WTC11 (cell line): ENCODE measurements around the gene PKP2. TPM values are rescaled to one million over a fixed set of nuclear protein-coding genes. Genes with fewer than 3 reads are reported as not detected.

ENCODE experiments used
- ATAC-seq: fragments of 200-7000 bp; cut with Tn5 transposase; 2 replicates; pipeline ENCODE4 v1.10.0; 2021; ENCODE audit warnings: mild to moderate bottlenecking, moderate library complexity
- CTCF ChIA-PET: fragments of 300-600 bp; sonication (Branson Sonifier 250); formaldehyde crosslinking; loops from one replicate; lab custom pipeline; 2021; ENCODE audit warnings: antibody characterized with exemption; lab: Charles Lee
- POLR2A ChIA-PET: fragments of 350-600 bp; sonication (Branson Sonifier 250); formaldehyde crosslinking; loops from one replicate; lab custom pipeline; 2021; ENCODE audit warnings: antibody characterized with exemption; lab: Charles Lee
- DNase-seq: peaks from one replicate; pipeline ENCODE4 v3.0.0; 2021; ENCODE audit warnings: low spot score
- H3K27ac Mint-ChIP-seq: 2 replicates; pipeline ENCODE4 v1.8.0; 2021; ENCODE audit warnings: mixed read lengths
- H3K27me3 Mint-ChIP-seq: 2 replicates; pipeline ENCODE4 v1.8.0; 2021; ENCODE audit warnings: low read depth, mild to moderate bottlenecking, moderate library complexity, mixed read lengths
- H3K36me3 Mint-ChIP-seq: 2 replicates; pipeline ENCODE4 v1.8.0; 2021; ENCODE audit warnings: mixed read lengths
- H3K4me1 Mint-ChIP-seq: 2 replicates; pipeline ENCODE4 v1.8.0; 2022; ENCODE audit warnings: mixed read lengths
- H3K4me3 Mint-ChIP-seq: 2 replicates; pipeline ENCODE4 v1.8.0; 2021; ENCODE audit warnings: mild to moderate bottlenecking, moderate library complexity, mixed read lengths
- H3K9me3 Mint-ChIP-seq: 2 replicates; pipeline ENCODE4 v1.8.0; 2021; ENCODE audit warnings: mixed read lengths
- ARID4B ChIP-seq: sonication (generic); formaldehyde crosslinking; IDR thresholded peaks from 2 replicates; pipeline ENCODE4 v1.8.0; 2023; ENCODE audit warnings: missing genetic modification reagents, mild to moderate bottlenecking, borderline replicate concordance
- ATF1 ChIP-seq: sonication (generic); formaldehyde crosslinking; IDR thresholded peaks from 2 replicates; pipeline ENCODE4 v1.8.1; 2023; ENCODE audit warnings: mild to moderate bottlenecking, moderate library complexity, missing genetic modification reagents
- CBFB ChIP-seq: sonication (generic); formaldehyde crosslinking; IDR thresholded peaks from 2 replicates; pipeline ENCODE4 v1.8.1; 2022; ENCODE audit warnings: mild to moderate bottlenecking, low read depth, missing genetic modification reagents
- ESRRA ChIP-seq: sonication (generic); formaldehyde crosslinking; IDR thresholded peaks from 2 replicates; pipeline ENCODE4 v1.8.1; 2022; ENCODE audit warnings: mild to moderate bottlenecking, missing genetic modification reagents, borderline replicate concordance
- FOXP4 ChIP-seq: sonication (generic); formaldehyde crosslinking; IDR thresholded peaks from 2 replicates; pipeline ENCODE4 v1.8.0; 2022; ENCODE audit warnings: mild to moderate bottlenecking, missing genetic modification reagents
- GABPB1 ChIP-seq: sonication (generic); formaldehyde crosslinking; IDR thresholded peaks from 2 replicates; pipeline ENCODE4 v1.8.1; 2023; ENCODE audit warnings: mild to moderate bottlenecking, missing genetic modification reagents
- GTF2I ChIP-seq: fragments of 250-450 bp; sonication (Bioruptor Pico); conservative IDR thresholded peaks from 2 replicates; pipeline ENCODE4 v1.4.0; 2021; ENCODE audit warnings: mild to moderate bottlenecking
- HMGA2 ChIP-seq: fragments of 250-450 bp; sonication (Bioruptor Pico); IDR thresholded peaks from 2 replicates; pipeline ENCODE4 v1.4.0; 2021; ENCODE audit warnings: mild to moderate bottlenecking, moderate library complexity
- HMGXB4 ChIP-seq: sonication (generic); formaldehyde crosslinking; IDR thresholded peaks from 2 replicates; pipeline ENCODE4 v1.8.1; 2023; ENCODE audit warnings: mild to moderate bottlenecking, moderate library complexity, missing genetic modification reagents
- IRF2 ChIP-seq: sonication (generic); formaldehyde crosslinking; IDR thresholded peaks from 2 replicates; pipeline ENCODE4 v1.8.0; 2022; ENCODE audit warnings: low read depth, missing genetic modification reagents, borderline replicate concordance
- JAZF1 ChIP-seq: fragments of 250-450 bp; sonication (Bioruptor Pico); IDR thresholded peaks from 2 replicates; pipeline ENCODE4 v1.9.0; 2021; ENCODE audit warnings: moderate library complexity, mild to moderate bottlenecking, inconsistent platforms
- MXD4 ChIP-seq: fragments of 250-450 bp; sonication (Bioruptor Pico); IDR thresholded peaks from 2 replicates; pipeline ENCODE4 v1.8.0; 2021; ENCODE audit warnings: mild to moderate bottlenecking, moderate library complexity, borderline replicate concordance
- STAT6 ChIP-seq: sonication (generic); formaldehyde crosslinking; conservative IDR thresholded peaks from 2 replicates; pipeline ENCODE4 v1.8.1; 2023; ENCODE audit warnings: mild to moderate bottlenecking, low read depth, missing genetic modification reagents, moderate library complexity
- TEAD1 ChIP-seq: sonication (generic); formaldehyde crosslinking; IDR thresholded peaks from 2 replicates; pipeline ENCODE4 v1.8.0; 2022; ENCODE audit warnings: mild to moderate bottlenecking, missing genetic modification reagents
- ZBTB43 ChIP-seq: sonication (generic); formaldehyde crosslinking; IDR thresholded peaks from 2 replicates; pipeline ENCODE4 v1.8.1; 2023; ENCODE audit warnings: mild to moderate bottlenecking, missing genetic modification reagents
- total RNA-seq: library from RNA; stranded (reverse); gene quantifications from 3 replicates; pipeline ENCODE4 v1.2.3, GENCODE V29; 2021
- TF ChIP-seq, protein P1 (sequence below): fragments of 250-450 bp; sonication (Bioruptor Pico); IDR thresholded peaks from 2 replicates; pipeline ENCODE4 v1.9.0; 2021; ENCODE audit warnings: mild to moderate bottlenecking, borderline replicate concordance
- TF ChIP-seq, protein P2 (sequence below): sonication (generic); formaldehyde crosslinking; IDR thresholded peaks from 2 replicates; pipeline ENCODE4 v1.8.1; 2023; ENCODE audit warnings: mild to moderate bottlenecking, missing genetic modification reagents, moderate library complexity

The PKP2 gene
- total RNA-seq, 1 experiment from 2014 or later = 22.0 TPM

DNA sequence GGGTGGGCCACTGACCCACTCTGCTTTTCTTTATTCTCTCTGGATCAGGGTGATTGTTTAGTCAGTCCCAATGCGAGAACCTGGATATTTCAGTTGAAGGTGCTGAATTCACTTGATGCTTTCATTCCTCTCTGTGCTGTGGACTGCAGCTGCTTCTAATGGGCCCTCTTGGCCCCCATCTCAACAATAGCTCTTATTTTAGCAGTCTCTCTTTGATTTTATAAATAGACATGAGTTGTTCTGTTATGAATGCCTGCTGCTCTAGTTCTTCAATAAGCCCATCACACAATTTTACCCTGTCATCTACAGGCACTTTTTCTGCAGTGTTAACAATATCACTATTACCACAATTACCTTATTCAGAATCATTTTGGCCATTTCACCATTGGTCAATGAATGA, 86.7 kb downstream of the PKP2 start:
- TF ChIP-seq, protein P1, sequence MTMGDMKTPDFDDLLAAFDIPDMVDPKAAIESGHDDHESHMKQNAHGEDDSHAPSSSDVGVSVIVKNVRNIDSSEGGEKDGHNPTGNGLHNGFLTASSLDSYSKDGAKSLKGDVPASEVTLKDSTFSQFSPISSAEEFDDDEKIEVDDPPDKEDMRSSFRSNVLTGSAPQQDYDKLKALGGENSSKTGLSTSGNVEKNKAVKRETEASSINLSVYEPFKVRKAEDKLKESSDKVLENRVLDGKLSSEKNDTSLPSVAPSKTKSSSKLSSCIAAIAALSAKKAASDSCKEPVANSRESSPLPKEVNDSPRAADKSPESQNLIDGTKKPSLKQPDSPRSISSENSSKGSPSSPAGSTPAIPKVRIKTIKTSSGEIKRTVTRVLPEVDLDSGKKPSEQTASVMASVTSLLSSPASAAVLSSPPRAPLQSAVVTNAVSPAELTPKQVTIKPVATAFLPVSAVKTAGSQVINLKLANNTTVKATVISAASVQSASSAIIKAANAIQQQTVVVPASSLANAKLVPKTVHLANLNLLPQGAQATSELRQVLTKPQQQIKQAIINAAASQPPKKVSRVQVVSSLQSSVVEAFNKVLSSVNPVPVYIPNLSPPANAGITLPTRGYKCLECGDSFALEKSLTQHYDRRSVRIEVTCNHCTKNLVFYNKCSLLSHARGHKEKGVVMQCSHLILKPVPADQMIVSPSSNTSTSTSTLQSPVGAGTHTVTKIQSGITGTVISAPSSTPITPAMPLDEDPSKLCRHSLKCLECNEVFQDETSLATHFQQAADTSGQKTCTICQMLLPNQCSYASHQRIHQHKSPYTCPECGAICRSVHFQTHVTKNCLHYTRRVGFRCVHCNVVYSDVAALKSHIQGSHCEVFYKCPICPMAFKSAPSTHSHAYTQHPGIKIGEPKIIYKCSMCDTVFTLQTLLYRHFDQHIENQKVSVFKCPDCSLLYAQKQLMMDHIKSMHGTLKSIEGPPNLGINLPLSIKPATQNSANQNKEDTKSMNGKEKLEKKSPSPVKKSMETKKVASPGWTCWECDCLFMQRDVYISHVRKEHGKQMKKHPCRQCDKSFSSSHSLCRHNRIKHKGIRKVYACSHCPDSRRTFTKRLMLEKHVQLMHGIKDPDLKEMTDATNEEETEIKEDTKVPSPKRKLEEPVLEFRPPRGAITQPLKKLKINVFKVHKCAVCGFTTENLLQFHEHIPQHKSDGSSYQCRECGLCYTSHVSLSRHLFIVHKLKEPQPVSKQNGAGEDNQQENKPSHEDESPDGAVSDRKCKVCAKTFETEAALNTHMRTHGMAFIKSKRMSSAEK (CRISPR knock-in tag) = no peak
- TF ChIP-seq GABPB1 (CRISPR knock-in tag) (no peak), ARID4B (no peak), FOXP4 (CRISPR knock-in tag) (no peak), ESRRA (CRISPR knock-in tag) (no peak), CBFB (no peak), HMGA2 (CRISPR knock-in tag) (no peak), HMGXB4 (no peak), ATF1 (CRISPR knock-in tag) (no peak), STAT6 (CRISPR knock-in tag) (no peak), IRF2 (CRISPR knock-in tag) (no peak), GTF2I (no peak), JAZF1 (no peak), ZBTB43 (CRISPR knock-in tag) (no peak), MXD4 (CRISPR knock-in tag) (no peak), TEAD1 (CRISPR knock-in tag) (no peak)
- TF ChIP-seq, protein P2, sequence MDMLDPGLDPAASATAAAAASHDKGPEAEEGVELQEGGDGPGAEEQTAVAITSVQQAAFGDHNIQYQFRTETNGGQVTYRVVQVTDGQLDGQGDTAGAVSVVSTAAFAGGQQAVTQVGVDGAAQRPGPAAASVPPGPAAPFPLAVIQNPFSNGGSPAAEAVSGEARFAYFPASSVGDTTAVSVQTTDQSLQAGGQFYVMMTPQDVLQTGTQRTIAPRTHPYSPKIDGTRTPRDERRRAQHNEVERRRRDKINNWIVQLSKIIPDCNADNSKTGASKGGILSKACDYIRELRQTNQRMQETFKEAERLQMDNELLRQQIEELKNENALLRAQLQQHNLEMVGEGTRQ = no peak
- no peak overlapping the region for H3K4me3 Mint-ChIP-seq
- CTCF ChIA-PET = no interaction called here
- ATAC-seq (no peak), DNase-seq (no peak)
- H3K27ac Mint-ChIP-seq = no peak overlapping the region
- POLR2A ChIA-PET = no interaction called here
- peaks cover 44% of the 10 kb centered on the region for H3K9me3 Mint-ChIP-seq
- peaks cover 40% of the 10 kb centered on the region for H3K36me3 Mint-ChIP-seq
- no peaks in the 10 kb centered on the region for H3K27me3 Mint-ChIP-seq
- H3K4me1 Mint-ChIP-seq = no peaks in the 10 kb centered on the region
